Measurements from ENCODE around the gene ALAD.
"Not testable (repeated sequence)": the region's sequence is repeated elsewhere in the genome, so short reads cannot be mapped to it uniquely, and the experiment has no call there.

The ALAD gene

DNA sequence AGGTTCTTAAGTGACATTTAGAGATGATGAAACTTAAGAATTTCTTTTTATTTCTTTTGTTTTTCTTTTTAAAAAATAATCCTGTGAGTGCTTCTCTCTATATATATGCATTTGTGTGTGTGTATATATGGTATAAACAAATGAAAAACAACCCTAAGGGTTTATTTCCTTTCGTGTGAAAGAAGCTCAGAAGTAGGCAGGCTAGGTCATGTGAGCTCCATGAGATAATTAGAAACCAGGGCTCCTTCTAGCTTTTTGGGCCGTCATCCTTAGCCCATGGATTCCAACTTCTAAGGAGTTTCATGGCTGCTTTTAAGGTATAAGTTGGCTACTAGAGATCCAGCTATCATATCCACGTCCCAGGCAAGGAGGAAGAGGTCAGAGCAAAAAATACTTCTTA, 20.6 kb upstream of the ALAD start:
- Histone ChIP-seq H3K36me3 (ENCODE audit: control insufficient read depth in 1 of 2, insufficient read depth in 2 of 2, low read length in 2 of 2) (no peaks in the 10 kb centered on the region), H3K27ac (ENCODE audit: low read length) (no peak overlapping the region), H3K27me3 (ENCODE audit: low read depth, low read length) (no peaks in the 10 kb centered on the region), H3K4me1 (ENCODE audit: control insufficient read depth in 1 of 2, insufficient read depth in 2 of 2, low read length in 2 of 2) (no peaks in the 10 kb centered on the region), H3K4me3 (ENCODE audit: low read depth in 1 of 2, low read length in 2 of 2) (no peak overlapping the region), H3K9me3 (ENCODE audit: control insufficient read depth in 1 of 2, low read length in 2 of 2) (no peaks in the 10 kb centered on the region)

DNA sequence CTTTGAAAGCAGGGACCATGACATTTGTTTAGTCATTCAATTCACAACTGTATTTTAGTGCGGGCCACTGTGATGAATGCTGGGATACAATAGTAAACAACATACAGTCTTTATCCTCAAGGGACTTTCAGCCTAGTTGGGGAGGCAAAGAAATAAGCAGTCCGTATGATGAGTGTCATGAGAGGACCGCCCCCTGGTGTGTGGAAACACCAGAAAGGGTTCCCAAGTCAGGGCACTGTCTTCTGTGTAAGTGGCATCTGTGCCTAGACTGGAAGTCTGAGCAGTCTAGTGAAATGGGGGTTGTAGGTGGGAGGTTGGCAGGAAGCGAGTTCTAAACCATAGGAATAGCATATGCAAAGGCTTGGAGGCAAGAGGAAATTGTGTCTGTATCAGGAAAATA, 16.3 kb upstream of the ALAD start:
- Histone ChIP-seq H3K4me3 (ENCODE audit: low read depth in 1 of 2, low read length in 2 of 2) (no peak overlapping the region), H3K27me3 (ENCODE audit: low read depth, low read length) (no peaks in the 10 kb centered on the region), H3K9me3 (ENCODE audit: control insufficient read depth in 1 of 2, low read length in 2 of 2) (no peaks in the 10 kb centered on the region), H3K4me1 (ENCODE audit: control insufficient read depth in 1 of 2, insufficient read depth in 2 of 2, low read length in 2 of 2) (no peaks in the 10 kb centered on the region), H3K27ac (ENCODE audit: low read length) (no peak overlapping the region), H3K36me3 (ENCODE audit: control insufficient read depth in 1 of 2, insufficient read depth in 2 of 2, low read length in 2 of 2) (no peaks in the 10 kb centered on the region)

DNA sequence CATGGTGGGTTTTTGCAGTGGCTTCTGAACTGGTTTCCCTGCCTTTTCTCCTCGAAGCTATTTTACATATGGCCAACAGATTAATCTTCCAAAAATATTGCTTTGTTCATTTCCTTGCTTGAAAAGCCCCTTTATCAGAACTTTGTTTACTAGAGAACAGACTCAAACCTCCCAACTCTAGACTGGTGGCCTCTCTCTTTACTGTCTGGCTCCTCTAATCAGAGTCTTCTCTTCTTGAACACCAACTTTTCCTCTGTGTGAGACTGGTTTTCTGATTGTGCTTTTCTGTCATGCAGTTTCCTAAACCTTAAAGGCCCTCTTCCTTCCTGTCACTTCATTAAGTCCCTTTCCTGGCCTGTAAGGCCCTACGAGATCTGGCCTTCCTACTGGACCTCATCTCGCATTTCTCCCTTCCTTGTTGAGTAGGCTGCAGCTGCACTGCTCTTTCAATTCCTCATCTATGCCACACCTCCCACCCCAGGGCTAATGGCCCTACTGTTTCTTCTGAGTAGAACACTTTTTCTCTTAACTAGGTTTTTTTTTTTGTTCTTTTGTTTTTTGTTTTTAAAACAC, 15.2 kb upstream of the ALAD start:
- H3K9me3 ChIP-seq (ENCODE audit: control insufficient read depth in 1 of 2, low read length in 2 of 2) = no peaks in the 10 kb centered on the region
- H3K4me1 ChIP-seq (ENCODE audit: control insufficient read depth in 1 of 2, insufficient read depth in 2 of 2, low read length in 2 of 2) = no peaks in the 10 kb centered on the region
- no peak overlapping the region for H3K4me3 ChIP-seq (ENCODE audit: low read depth in 1 of 2, low read length in 2 of 2)
- no peaks in the 10 kb centered on the region for H3K27me3 ChIP-seq (ENCODE audit: low read depth, low read length)
- no peaks in the 10 kb centered on the region for H3K36me3 ChIP-seq (ENCODE audit: control insufficient read depth in 1 of 2, insufficient read depth in 2 of 2, low read length in 2 of 2)
- H3K27ac ChIP-seq (ENCODE audit: low read length) = no peak overlapping the region

DNA sequence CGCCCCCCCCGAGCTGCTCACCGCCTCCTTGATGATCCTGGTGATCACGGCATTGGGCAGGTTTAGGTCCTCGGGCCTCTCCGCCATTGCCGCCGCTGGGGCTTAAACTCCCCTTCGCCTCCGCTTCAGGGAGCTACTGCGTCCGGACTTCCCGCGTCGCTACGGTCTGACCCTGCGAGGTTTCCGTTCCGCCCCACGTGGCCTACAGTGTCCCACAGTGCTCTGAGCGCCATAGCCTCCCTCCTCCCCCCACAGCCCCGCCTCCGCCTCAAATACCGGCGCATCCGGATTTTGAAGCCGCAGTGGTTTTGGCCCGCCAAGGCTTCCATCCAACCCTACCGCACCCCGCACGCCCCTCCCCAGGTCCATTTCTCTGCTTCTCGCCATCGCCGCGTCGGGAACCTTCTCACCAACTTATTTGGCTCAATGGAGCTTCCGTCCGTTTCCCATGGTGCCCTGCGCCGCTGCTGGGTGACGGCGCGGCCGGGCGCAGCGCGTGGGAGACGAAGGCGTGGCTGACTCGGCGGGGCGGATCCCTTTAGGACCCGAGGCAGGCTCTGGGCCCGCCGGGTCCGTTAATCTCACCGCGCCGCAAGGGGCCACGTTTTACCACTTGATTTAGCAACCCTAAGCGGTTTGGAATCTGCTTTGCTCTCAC, 9.3 kb upstream of the ALAD start, which contains the start of the genes C9orf43 and POLE3:
Gene C9orf43, plus strand, starts transcription at position 541 of the 658 bp plus-strand sequence. CDS start 2,747 bp downstream, outside the sequence.
Gene POLE3, minus strand, starts transcription at position 469 of the 658 bp plus-strand sequence. Its CDS starts 382 bp downstream, at position 87.
- Histone ChIP-seq H3K9me3 (ENCODE audit: control insufficient read depth in 1 of 2, low read length in 2 of 2) (no peaks in the 10 kb centered on the region), H3K27me3 (ENCODE audit: low read depth, low read length) (no peaks in the 10 kb centered on the region), H3K27ac (ENCODE audit: low read length) (peak within 1 kb of the TSS; percentile 99), H3K4me1 (ENCODE audit: control insufficient read depth in 1 of 2, insufficient read depth in 2 of 2, low read length in 2 of 2) (peaks cover 4 to 21% of the 10 kb centered on the region in 2 donors), H3K4me3 (ENCODE audit: low read depth in 1 of 2, low read length in 2 of 2) (peak within 1 kb of the TSS; percentile 97 to 99), H3K36me3 (ENCODE audit: control insufficient read depth in 1 of 2, insufficient read depth in 2 of 2, low read length in 2 of 2) (peaks cover 13 to 26% of the 10 kb centered on the region in 2 donors)

DNA sequence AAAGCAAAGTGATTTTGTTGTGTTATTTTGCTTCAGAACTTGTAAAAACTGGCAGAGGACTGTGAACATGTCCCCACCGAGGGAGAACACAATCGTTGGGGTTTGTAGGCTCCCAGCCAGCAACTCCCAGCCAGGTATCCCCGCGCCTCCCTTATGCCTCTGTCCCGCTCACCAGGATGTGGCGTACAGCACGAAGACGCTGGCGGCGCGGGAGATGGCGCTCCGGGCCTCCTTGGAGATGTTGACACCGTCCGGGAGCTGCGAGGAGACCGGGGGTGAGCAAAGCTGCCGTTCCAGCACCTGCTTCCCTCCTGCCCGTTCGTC, 8.8 kb upstream of the ALAD start:
- H3K27ac ChIP-seq (ENCODE audit: low read length) = peak overlapping the region; percentile 99
- H3K4me3 ChIP-seq (ENCODE audit: low read depth in 1 of 2, low read length in 2 of 2) = peak overlapping the region; percentile 97 to 99
- H3K36me3 ChIP-seq (ENCODE audit: control insufficient read depth in 1 of 2, insufficient read depth in 2 of 2, low read length in 2 of 2) = peaks cover 13 to 26% of the 10 kb centered on the region in 2 donors
- peaks cover 4 to 21% of the 10 kb centered on the region in 2 donors for H3K4me1 ChIP-seq (ENCODE audit: control insufficient read depth in 1 of 2, insufficient read depth in 2 of 2, low read length in 2 of 2)
- H3K9me3 ChIP-seq (ENCODE audit: control insufficient read depth in 1 of 2, low read length in 2 of 2) = no peaks in the 10 kb centered on the region
- H3K27me3 ChIP-seq (ENCODE audit: low read depth, low read length) = no peaks in the 10 kb centered on the region

DNA sequence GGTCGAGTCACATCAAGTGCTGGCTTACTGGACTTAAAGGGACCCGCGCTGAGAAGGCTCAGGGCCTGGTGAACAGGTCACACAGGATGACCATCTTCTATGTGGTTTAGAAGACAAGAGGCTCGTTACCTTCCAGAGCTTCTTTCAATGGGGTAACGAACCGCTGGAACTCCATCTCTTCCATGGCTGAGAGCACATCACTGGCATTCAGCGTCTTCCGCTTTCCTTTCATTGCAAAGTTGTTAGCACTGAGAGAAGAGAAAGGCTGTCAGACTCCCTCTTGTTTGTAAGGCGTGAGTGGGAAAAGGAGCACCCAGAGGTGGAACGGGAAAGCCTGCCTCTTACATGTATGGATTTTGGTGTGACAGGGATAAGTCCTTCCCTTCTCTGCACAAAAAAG, 8.4 kb upstream of the ALAD start:
- Histone ChIP-seq H3K27ac (ENCODE audit: low read length) (peak overlapping the region; percentile 99), H3K4me3 (ENCODE audit: low read depth in 1 of 2, low read length in 2 of 2) (peak overlapping the region; percentile 97 to 99), H3K36me3 (ENCODE audit: control insufficient read depth in 1 of 2, insufficient read depth in 2 of 2, low read length in 2 of 2) (peaks cover 13 to 26% of the 10 kb centered on the region in 2 donors), H3K4me1 (ENCODE audit: control insufficient read depth in 1 of 2, insufficient read depth in 2 of 2, low read length in 2 of 2) (peaks cover 4 to 21% of the 10 kb centered on the region in 2 donors), H3K27me3 (ENCODE audit: low read depth, low read length) (no peaks in the 10 kb centered on the region), H3K9me3 (ENCODE audit: control insufficient read depth in 1 of 2, low read length in 2 of 2) (no peaks in the 10 kb centered on the region)

DNA sequence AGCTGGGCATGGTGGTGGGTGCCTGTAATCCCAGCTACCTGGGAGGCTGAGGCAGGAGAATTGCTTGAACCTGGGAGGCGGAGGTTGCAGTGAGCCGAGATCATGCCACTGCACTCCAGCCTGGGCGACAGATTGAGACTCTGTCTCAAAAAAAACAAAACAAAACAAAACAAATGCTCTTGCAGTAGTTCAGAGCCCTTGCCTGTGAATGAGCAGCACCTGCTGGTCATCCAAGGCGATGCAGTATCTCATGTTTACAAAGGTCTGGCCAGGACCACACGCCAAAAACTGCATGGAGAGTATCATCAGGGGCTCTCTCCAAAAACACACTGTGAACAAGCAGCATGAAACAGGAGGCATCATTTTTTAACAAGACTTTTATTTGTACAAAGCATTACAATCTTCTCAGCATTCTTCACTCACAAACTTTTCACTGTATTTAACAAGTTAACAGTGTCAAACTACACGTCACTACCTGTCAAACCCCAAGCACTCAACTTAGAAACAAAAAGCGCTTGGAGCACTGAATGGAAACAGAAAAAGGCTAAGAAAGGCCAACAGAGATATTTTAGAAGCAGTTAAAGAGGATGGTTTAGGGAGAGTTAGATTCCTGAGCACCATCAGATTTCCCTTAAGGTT, 5.9 kb upstream of the ALAD start:
- peaks cover 4 to 21% of the 10 kb centered on the region in 2 donors for H3K4me1 ChIP-seq (ENCODE audit: control insufficient read depth in 1 of 2, insufficient read depth in 2 of 2, low read length in 2 of 2)
- H3K27me3 ChIP-seq (ENCODE audit: low read depth, low read length); H3K4me3 ChIP-seq (ENCODE audit: low read depth in 1 of 2, low read length in 2 of 2): not testable (repeated sequence)

DNA sequence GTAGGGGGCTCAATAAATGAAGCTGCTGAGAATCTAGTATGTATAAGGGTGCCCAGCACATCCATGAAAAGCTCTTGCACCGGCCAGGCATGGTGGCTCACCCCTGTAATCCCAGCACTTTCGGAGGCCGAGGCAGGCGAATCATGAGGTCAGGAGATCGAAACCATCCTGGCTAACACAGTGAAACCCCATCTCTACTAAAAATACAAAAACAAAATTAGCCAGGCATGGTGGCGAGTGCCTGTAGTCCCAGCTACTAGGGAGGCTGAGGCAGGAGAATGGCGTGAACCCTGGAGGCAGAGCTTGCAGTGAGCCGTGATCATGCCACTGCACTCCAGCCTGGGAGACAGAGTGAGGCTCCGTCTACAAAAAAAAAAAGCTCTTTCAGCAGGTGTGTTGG, 5.3 kb upstream of the ALAD start:
- Histone ChIP-seq H3K36me3 (ENCODE audit: control insufficient read depth in 1 of 2, insufficient read depth in 2 of 2, low read length in 2 of 2) (peaks cover 13 to 26% of the 10 kb centered on the region in 2 donors), H3K4me1 (ENCODE audit: control insufficient read depth in 1 of 2, insufficient read depth in 2 of 2, low read length in 2 of 2) (peaks cover 8 to 21% of the 10 kb centered on the region in 2 donors)
- not testable (repeated sequence) for H3K27me3 ChIP-seq (ENCODE audit: low read depth, low read length); H3K9me3 ChIP-seq (ENCODE audit: control insufficient read depth in 1 of 2, low read length in 2 of 2); H3K4me3 ChIP-seq (ENCODE audit: low read depth in 1 of 2, low read length in 2 of 2); H3K27ac ChIP-seq (ENCODE audit: low read length)

More for the DNA sequence above, 5.9 kb upstream of the ALAD start:
- H3K36me3 ChIP-seq (ENCODE audit: control insufficient read depth in 1 of 2, insufficient read depth in 2 of 2, low read length in 2 of 2) = peaks cover 13 to 26% of the 10 kb centered on the region in 2 donors
- not testable (repeated sequence) for H3K27ac ChIP-seq (ENCODE audit: low read length); H3K9me3 ChIP-seq (ENCODE audit: control insufficient read depth in 1 of 2, low read length in 2 of 2)

DNA sequence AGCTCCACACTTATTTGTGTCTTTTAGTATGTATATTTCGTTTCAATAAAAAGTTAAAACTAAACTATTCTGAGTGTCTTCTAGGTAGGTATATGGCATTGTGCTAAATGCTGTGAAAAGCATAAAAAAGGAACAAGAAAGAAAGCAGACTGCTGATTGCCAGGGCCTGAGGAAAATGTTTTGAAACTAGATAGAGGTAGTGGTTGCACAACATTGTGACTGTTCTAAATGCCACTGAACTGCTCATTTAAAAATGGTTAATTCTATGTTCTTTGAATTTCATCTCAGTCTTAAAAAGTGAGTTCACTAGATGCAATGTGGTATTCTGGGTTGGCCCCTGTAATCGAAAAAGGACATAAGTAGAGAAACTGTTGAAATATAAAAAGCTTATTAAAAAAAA, 2.6 kb upstream of the ALAD start:
- Histone ChIP-seq H3K4me3 (ENCODE audit: low read depth in 1 of 2, low read length in 2 of 2) (no peak overlapping the region), H3K36me3 (ENCODE audit: control insufficient read depth in 1 of 2, insufficient read depth in 2 of 2, low read length in 2 of 2) (peaks cover 11 to 15% of the 10 kb centered on the region in 2 donors), H3K9me3 (ENCODE audit: control insufficient read depth in 1 of 2, low read length in 2 of 2) (no peaks in the 10 kb centered on the region), H3K27ac (ENCODE audit: low read length) (peak overlapping the region; percentile 5), H3K4me1 (ENCODE audit: control insufficient read depth in 1 of 2, insufficient read depth in 2 of 2, low read length in 2 of 2) (peaks cover 9 to 22% of the 10 kb centered on the region in 2 donors), H3K27me3 (ENCODE audit: low read depth, low read length) (no peaks in the 10 kb centered on the region)

DNA sequence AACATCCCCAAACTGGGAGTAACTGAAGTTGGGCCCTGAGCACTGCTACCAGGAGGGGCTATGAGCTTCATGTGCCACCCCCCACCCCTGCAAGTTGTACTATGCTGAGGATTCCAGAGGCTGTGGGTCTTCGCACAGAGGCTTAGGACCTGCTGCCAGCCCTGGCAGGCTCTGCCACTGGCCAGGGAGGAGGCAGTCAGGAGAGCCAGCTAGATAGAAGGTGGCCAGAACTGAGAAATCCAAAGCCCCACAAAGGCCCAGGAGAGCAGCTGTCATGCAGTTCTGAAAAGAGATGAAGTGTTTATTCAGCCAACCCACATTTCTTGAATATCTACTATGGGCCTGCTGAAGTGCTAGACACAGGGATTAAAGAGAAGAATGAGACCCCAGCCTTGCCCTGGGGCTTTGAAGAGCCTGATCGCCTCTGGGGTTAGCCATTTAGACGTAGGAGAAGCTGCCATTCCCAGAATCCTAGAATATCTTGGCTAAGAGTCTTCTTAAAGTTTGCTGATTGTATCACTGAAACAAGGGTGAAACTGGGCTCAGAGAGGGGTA, 1.4 kb downstream of the ALAD start:
- H3K4me3 ChIP-seq (ENCODE audit: low read depth in 1 of 2, low read length in 2 of 2) = peak overlapping the region in 1 of 2 donors; percentile 45
- no peaks in the 10 kb centered on the region for H3K27me3 ChIP-seq (ENCODE audit: low read depth, low read length)
- H3K27ac ChIP-seq (ENCODE audit: low read length) = no peak overlapping the region
- peaks cover 14 to 16% of the 10 kb centered on the region in 2 donors for H3K4me1 ChIP-seq (ENCODE audit: control insufficient read depth in 1 of 2, insufficient read depth in 2 of 2, low read length in 2 of 2)
- no peaks in the 10 kb centered on the region for H3K9me3 ChIP-seq (ENCODE audit: control insufficient read depth in 1 of 2, low read length in 2 of 2)
- H3K36me3 ChIP-seq (ENCODE audit: control insufficient read depth in 1 of 2, insufficient read depth in 2 of 2, low read length in 2 of 2) = peaks cover 0 to 6% of the 10 kb centered on the region in 2 donors

DNA sequence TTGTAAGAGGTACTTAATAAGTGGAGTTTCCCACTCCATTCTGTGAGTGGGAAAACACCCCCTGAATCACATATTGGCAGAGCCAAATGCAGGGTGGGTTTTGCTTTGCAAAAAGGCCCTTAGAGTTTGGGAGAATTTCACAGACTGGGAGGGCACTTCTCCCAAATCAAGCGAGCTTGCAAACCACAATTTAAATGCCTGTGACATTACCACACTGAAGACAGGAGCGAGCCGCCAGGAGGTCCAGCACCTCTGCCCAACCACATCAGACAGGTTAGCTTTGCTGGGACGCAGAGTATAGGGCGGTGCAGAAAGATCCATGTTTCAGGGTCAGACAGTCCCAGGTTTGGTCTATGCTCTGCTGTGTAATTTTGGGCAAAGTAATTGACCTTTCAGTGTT, 2.3 kb downstream of the ALAD start:
- no peak overlapping the region for H3K27ac ChIP-seq (ENCODE audit: low read length)
- no peaks in the 10 kb centered on the region for H3K9me3 ChIP-seq (ENCODE audit: control insufficient read depth in 1 of 2, low read length in 2 of 2)
- no peaks in the 10 kb centered on the region for H3K27me3 ChIP-seq (ENCODE audit: low read depth, low read length)
- H3K36me3 ChIP-seq (ENCODE audit: control insufficient read depth in 1 of 2, insufficient read depth in 2 of 2, low read length in 2 of 2) = peaks cover 0 to 6% of the 10 kb centered on the region in 2 donors
- H3K4me1 ChIP-seq (ENCODE audit: control insufficient read depth in 1 of 2, insufficient read depth in 2 of 2, low read length in 2 of 2) = peaks cover 14 to 16% of the 10 kb centered on the region in 2 donors
- H3K4me3 ChIP-seq (ENCODE audit: low read depth in 1 of 2, low read length in 2 of 2) = no peak overlapping the region
